GM23248 (cell line): ENCODE results near the gene QRFP. TPM values are rescaled to one million over a fixed set of nuclear protein-coding genes. Genes with fewer than 3 reads are reported as not detected.

Experiments
- DNase-seq: peaks from one replicate; pipeline ENCODE4 v3.0.0-alpha.2; 2015
- H2AFZ ChIP-seq: fragments of 200-600 bp; sonication (generic); 2 replicates; pipeline ENCODE4 v1.6.1; 2016; ENCODE audit warnings: antibody characterized with exemption
- H3F3A ChIP-seq: fragments of 200-600 bp; sonication (generic); 2 replicates; pipeline ENCODE4 v1.6.1; 2016; ENCODE audit warnings: mild to moderate bottlenecking, antibody characterized with exemption, mixed run types; ENCODE audit not compliant: insufficient read depth
- H3K27ac ChIP-seq: fragments of 200-600 bp; sonication (generic); 2 replicates; pipeline ENCODE4 v1.5.1; 2016; ENCODE audit warnings: mild to moderate bottlenecking
- H3K27me3 ChIP-seq: fragments of 200-600 bp; sonication (generic); replicated peaks from 2 replicates; pipeline ENCODE4 v1.6.1; 2016; ENCODE audit warnings: mild to moderate bottlenecking; ENCODE audit not compliant: insufficient read depth
- H3K36me3 ChIP-seq: fragments of 200-600 bp; sonication (generic); 2 replicates; pipeline ENCODE4 v1.6.1; 2016; ENCODE audit warnings: low read depth, mild to moderate bottlenecking
- H3K4me1 ChIP-seq: fragments of 200-600 bp; sonication (generic); 2 replicates; pipeline ENCODE4 v1.6.1; 2016; ENCODE audit warnings: mild to moderate bottlenecking; ENCODE audit not compliant: insufficient read depth
- H3K4me2 ChIP-seq: fragments of 200-600 bp; sonication (generic); one replicate; pipeline ENCODE4 v1.6.1; 2016; ENCODE audit warnings: mild to moderate bottlenecking; ENCODE audit not compliant: unreplicated experiment
- H3K4me3 ChIP-seq: fragments of 200-600 bp; sonication (generic); 2 replicates; pipeline ENCODE4 v1.5.1; 2016; ENCODE audit warnings: mild to moderate bottlenecking
- H3K79me2 ChIP-seq: fragments of 200-600 bp; sonication (generic); 2 replicates; pipeline ENCODE4 v1.6.1; 2016; ENCODE audit warnings: mild to moderate bottlenecking; ENCODE audit not compliant: insufficient read depth
- H3K9ac ChIP-seq: fragments of 200-600 bp; sonication (generic); 2 replicates; pipeline ENCODE4 v1.6.1; 2016; ENCODE audit warnings: mild to moderate bottlenecking
- H3K9me2 ChIP-seq: fragments of 200-600 bp; sonication (generic); 2 replicates; pipeline ENCODE4 v1.6.1; 2016; ENCODE audit warnings: mixed run types, mild to moderate bottlenecking, moderate library complexity; ENCODE audit not compliant: insufficient read depth
- H3K9me3 ChIP-seq: fragments of 200-600 bp; sonication (generic); one replicate; pipeline ENCODE4 v1.6.1; 2017; ENCODE audit warnings: low read depth
- H4K20me1 ChIP-seq: fragments of 200-600 bp; sonication (generic); 2 replicates; pipeline ENCODE4 v1.6.0; 2016; ENCODE audit not compliant: insufficient read depth
- EZH2 ChIP-seq: fragments of 200-600 bp; sonication (generic); IDR thresholded peaks from 2 replicates; pipeline ENCODE4 v1.6.1; 2018; ENCODE audit warnings: antibody characterized with exemption, mild to moderate bottlenecking; ENCODE audit not compliant: insufficient read depth, poor library complexity, severe bottlenecking
- EZH2phosphoT487 ChIP-seq: fragments of 200-600 bp; sonication (generic); IDR thresholded peaks from 2 replicates; pipeline ENCODE4 v1.6.1; 2018; ENCODE audit warnings: antibody characterized with exemption, moderate library complexity, mild to moderate bottlenecking, low read depth; ENCODE audit not compliant: insufficient read depth
- WGBS, 2 experiments: methylation state at CpG; one replicate each; pipeline ENCODE4 v1.1.6; 2015 to 2017; ENCODE audit warnings: low lambda C conversion rate in 2 of 2, low coverage in 1 of 2; ENCODE audit errors: missing lambda C conversion rate in 2 of 2; 5-methylcytosine and 5-hydroxymethylcytosine counted together
- in situ Hi-C: fragments of 300-500 bp; cut with MboI; formaldehyde crosslinking; loops from 2 replicates; pipeline ENCODE4 v1.15.0; 2020
- polyA plus RNA-seq: library from polyadenylated mRNA; unstranded; fragments of >200 nt; fragmentation: Nextera tagmentation; extraction: Ambion mirVana; gene quantifications from 2 replicates; pipeline ENCODE4 v1.2.1, GENCODE V29; 2016
- total RNA-seq: library from RNA; depleted of rRNA; stranded (reverse); fragments of >200 nt; shearing (Covaris generic); gene quantifications from 2 replicates; pipeline ENCODE4 v1.2.3, GENCODE V29; 2014

QRFP gene
- total and polyA plus RNA-seq, 2 experiments from 2014 or later, result 0.18 TPM; not detected in 1

DNA sequence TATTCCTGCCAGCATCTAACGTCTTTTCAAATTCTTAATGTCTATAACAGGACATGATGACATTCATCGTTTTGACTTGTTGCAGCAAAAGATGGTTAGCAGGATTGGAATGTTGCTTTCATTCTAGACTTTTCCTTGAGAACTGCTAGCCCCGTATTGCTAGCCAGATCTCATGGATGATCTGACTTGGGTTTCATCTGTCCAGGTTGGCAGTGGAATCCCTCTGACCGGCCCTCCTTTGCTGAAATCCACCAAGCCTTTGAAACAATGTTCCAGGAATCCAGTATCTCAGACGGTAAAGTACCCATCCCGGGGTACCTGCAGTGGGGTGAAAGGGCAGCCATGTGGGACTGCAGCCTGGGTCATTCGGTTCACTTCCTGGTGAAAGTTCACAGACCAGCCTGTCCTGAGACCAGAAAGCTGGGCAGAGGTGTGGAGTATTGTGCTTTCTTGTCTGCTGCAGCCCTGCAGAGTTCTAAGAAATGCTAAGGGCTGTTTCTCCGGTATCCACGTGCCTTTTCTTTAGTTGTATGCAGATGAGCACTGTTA lies 16.7 kb downstream of the QRFP start:
- Histone ChIP-seq H3K4me1 (no peaks in the 10 kb centered on the region), H3K79me2 (peaks cover 50% of the 10 kb centered on the region), H3K27ac (no peak overlapping the region), H3K9me3 (no peaks in the 10 kb centered on the region), H3K4me2 (no peak overlapping the region), H3K9me2 (no peaks in the 10 kb centered on the region), H3K9ac (no peak overlapping the region), H3K4me3 (no peak overlapping the region), H3K27me3 (no peaks in the 10 kb centered on the region), H4K20me1 (peaks cover 3% of the 10 kb centered on the region; the same call in 1 of the 2 replicates), H3K36me3 (peaks cover 70% of the 10 kb centered on the region), H3F3A (peaks cover 8% of the 10 kb centered on the region), H2AFZ (no peak overlapping the region)
- TF ChIP-seq EZH2phosphoT487 (no peak), EZH2 (no peak)
- WGBS, 2 experiments, result 86% methylated on average over 9 of the region's 9 CpGs
- in situ Hi-C loops, result no loop called here
- DNase-seq, result no peak

DNA sequence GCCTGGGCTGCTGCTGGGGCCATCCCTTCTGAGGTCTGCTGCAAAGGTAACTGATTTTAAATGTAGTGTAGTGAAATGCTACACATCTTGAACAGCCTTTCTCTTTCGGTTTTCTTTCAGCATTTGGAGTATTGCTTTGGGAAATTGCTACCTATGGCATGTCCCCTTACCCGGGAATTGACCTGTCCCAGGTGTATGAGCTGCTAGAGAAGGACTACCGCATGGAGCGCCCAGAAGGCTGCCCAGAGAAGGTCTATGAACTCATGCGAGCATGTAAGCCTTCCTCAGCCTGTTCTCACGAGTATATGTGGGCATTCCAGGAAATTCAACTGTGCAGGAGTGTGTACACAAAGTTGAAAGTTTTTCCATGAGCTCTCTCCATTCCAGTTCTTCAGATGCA lies 18.3 kb downstream of the QRFP start:
- H3K4me3 ChIP-seq, result no peak overlapping the region
- H4K20me1 ChIP-seq, result peaks cover 3% of the 10 kb centered on the region; the same call in 1 of the 2 replicates
- peaks cover 67% of the 10 kb centered on the region for H3K79me2 ChIP-seq
- WGBS, 2 experiments, result 93 to 95% methylated on average over 6 of the region's 6 CpGs
- no peaks in the 10 kb centered on the region for H3K4me1 ChIP-seq
- H3K27me3 ChIP-seq, result no peaks in the 10 kb centered on the region
- H3K4me2 ChIP-seq, result no peak overlapping the region
- no peak for DNase-seq
- H3K9me2 ChIP-seq, result no peaks in the 10 kb centered on the region
- no peak overlapping the region for H3K9ac ChIP-seq
- H3K27ac ChIP-seq, result no peak overlapping the region
- peaks cover 77% of the 10 kb centered on the region for H3K36me3 ChIP-seq
- H2AFZ ChIP-seq, result no peak overlapping the region
- in situ Hi-C loops, result no loop called here
- H3F3A ChIP-seq, result peaks cover 16% of the 10 kb centered on the region
- H3K9me3 ChIP-seq, result no peaks in the 10 kb centered on the region
- no peak for TF ChIP-seq EZH2phosphoT487
- TF ChIP-seq EZH2, result no peak

DNA sequence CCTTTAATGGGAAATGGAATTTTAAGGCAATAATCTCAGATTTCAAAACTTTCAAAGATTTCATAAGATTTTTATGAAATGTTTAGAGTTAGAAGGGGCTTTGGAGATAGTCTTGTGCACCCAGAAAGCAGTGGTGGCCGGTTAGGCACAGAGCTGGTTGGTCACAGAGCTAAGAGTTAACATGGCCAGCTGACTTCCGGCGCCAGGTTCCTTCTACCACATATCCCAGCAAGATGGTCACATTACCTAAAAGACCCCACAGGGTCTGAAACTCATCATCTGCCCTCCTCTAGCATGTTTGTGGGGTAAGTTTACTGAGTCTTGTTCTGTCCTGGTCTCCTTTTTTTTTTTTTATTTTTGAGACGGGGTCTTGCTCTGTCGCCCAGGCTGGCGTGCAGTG lies 19.3 kb downstream of the QRFP start:
- H3K9ac ChIP-seq, result no peak overlapping the region
- no peak overlapping the region for H3K27ac ChIP-seq
- peaks cover 77% of the 10 kb centered on the region for H3K79me2 ChIP-seq
- H3K4me1 ChIP-seq, result no peaks in the 10 kb centered on the region
- H3K9me2 ChIP-seq, result no peaks in the 10 kb centered on the region
- peaks cover 85% of the 10 kb centered on the region for H3K36me3 ChIP-seq
- TF ChIP-seq EZH2phosphoT487 (no peak), EZH2 (no peak)
- no peaks in the 10 kb centered on the region for H3K27me3 ChIP-seq
- WGBS, 2 experiments, result 95 to 100% methylated on average over 6 of the region's 6 CpGs
- no peak for DNase-seq
- H3K9me3 ChIP-seq, result no peaks in the 10 kb centered on the region
- H3K4me3 ChIP-seq, result no peak overlapping the region
- H4K20me1 ChIP-seq, result peaks cover 3% of the 10 kb centered on the region; the same call in 1 of the 2 replicates
- peaks cover 16% of the 10 kb centered on the region for H3F3A ChIP-seq
- in situ Hi-C loops, result no loop called here
- no peak overlapping the region for H3K4me2 ChIP-seq
- H2AFZ ChIP-seq, result no peak overlapping the region

DNA sequence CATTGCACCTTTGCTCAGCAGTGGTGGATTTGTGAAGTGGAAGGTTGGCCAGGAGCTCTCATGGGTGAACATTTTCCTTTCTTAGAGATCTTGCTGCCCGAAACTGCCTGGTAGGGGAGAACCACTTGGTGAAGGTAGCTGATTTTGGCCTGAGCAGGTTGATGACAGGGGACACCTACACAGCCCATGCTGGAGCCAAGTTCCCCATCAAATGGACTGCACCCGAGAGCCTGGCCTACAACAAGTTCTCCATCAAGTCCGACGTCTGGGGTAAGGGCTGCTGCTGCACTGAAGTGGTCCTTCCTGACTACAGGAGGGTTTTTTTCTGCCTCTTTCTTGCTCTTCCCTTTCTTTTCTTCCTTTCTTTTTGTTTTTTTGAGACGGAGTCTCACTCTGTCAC lies 21.8 kb downstream of the QRFP start:
- no peaks in the 10 kb centered on the region for H3K4me1 ChIP-seq
- H4K20me1 ChIP-seq, result peaks cover 8% of the 10 kb centered on the region; the same call in 1 of the 2 replicates
- no peaks in the 10 kb centered on the region for H3K9me2 ChIP-seq
- DNase-seq, result no peak
- H3K79me2 ChIP-seq, result peaks cover 98% of the 10 kb centered on the region
- no peak overlapping the region for H3K4me3 ChIP-seq
- no peaks in the 10 kb centered on the region for H3K27me3 ChIP-seq
- H3K9me3 ChIP-seq, result no peaks in the 10 kb centered on the region
- peaks cover 25% of the 10 kb centered on the region for H3F3A ChIP-seq
- no peak overlapping the region for H3K9ac ChIP-seq
- in situ Hi-C loops, result no loop called here
- no peak overlapping the region for H3K4me2 ChIP-seq
- no peak overlapping the region for H2AFZ ChIP-seq
- peaks cover 64% of the 10 kb centered on the region for H3K36me3 ChIP-seq
- no peak for TF ChIP-seq EZH2
- TF ChIP-seq EZH2phosphoT487, result no peak
- H3K27ac ChIP-seq, result no peak overlapping the region
- WGBS, 2 experiments, result 87 to 93% methylated on average over 4 to 5 of the region's 5 CpGs
